Measurements from ENCODE around the gene CCDC14.
"Not testable (repeated sequence)": the region's sequence is repeated elsewhere in the genome, so short reads cannot be mapped to it uniquely, and the experiment has no call there.

DNA sequence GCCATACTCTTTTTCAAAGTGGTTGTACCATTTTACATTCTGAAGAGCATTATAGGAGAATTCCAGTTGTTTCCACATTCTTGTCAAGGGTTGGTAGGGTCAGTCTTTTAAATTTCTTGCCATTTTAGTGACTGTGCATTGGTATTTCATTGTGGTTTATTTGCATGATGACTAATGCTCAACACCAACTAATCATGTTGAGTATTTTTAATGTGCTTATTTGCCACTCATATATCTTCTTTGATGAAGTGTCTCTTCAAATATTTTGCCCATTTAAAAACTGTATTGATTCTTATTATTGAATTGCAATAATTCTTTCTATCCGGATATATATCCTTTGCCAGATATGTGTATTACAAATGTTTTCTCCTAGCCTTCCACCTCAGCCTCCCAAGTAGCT is 47.3 kb upstream of the CCDC14 start:
- TF ChIP-seq, protein P1, sequence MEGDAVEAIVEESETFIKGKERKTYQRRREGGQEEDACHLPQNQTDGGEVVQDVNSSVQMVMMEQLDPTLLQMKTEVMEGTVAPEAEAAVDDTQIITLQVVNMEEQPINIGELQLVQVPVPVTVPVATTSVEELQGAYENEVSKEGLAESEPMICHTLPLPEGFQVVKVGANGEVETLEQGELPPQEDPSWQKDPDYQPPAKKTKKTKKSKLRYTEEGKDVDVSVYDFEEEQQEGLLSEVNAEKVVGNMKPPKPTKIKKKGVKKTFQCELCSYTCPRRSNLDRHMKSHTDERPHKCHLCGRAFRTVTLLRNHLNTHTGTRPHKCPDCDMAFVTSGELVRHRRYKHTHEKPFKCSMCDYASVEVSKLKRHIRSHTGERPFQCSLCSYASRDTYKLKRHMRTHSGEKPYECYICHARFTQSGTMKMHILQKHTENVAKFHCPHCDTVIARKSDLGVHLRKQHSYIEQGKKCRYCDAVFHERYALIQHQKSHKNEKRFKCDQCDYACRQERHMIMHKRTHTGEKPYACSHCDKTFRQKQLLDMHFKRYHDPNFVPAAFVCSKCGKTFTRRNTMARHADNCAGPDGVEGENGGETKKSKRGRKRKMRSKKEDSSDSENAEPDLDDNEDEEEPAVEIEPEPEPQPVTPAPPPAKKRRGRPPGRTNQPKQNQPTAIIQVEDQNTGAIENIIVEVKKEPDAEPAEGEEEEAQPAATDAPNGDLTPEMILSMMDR (IDR thresholded peaks at IDR 0.05; ENCODE audit: insufficient read depth, low read length, poor library complexity, severe bottlenecking): not testable (repeated sequence)
- TF ChIP-seq EZH2phosphoT487 (conservative IDR thresholded peaks at IDR 0.05; ENCODE audit: low read length): not testable (repeated sequence)
